DMS53 (cell line): ENCODE measurements around the gene CRISP2.

Experiments
- DNase-seq: peaks from one replicate; lab custom pipeline; 2025; lab: John Stamatoyannopoulos, UW

CRISP2 gene

GRCh38 chr6:49653942-49654341 lies 59.4 kb downstream of the CRISP2 start:
- no peak for DNase-seq

GRCh38 chr6:49653438-49653837 lies 59.9 kb downstream of the CRISP2 start:
- no peak for DNase-seq

- no peak for DNase-seq
These were observed 62.1 kb downstream of the CRISP2 start for GRCh38 chr6:49651239-49651638.

- no peak for DNase-seq
These were observed 63.4 kb downstream of the CRISP2 start for GRCh38 chr6:49649988-49650387.

GRCh38 chr6:49648036-49648435 lies 65.3 kb downstream of the CRISP2 start:
- no peak for DNase-seq

- no peak for DNase-seq
These were observed 65.9 kb downstream of the CRISP2 start for GRCh38 chr6:49647476-49647875.

- DNase-seq, result no peak
These were observed 66.4 kb downstream of the CRISP2 start for GRCh38 chr6:49646942-49647341.

GRCh38 chr6:49646130-49646824 lies 67.1 kb downstream of the CRISP2 start:
- no peak for DNase-seq

- DNase-seq, result no peak
These were observed 68.2 kb downstream of the CRISP2 start for GRCh38 chr6:49645139-49645538.
